ENCODE measurements around the gene SH3RF3. TPM values are rescaled to one million over a fixed set of nuclear protein-coding genes. Genes with fewer than 3 reads are reported as not detected.

The SH3RF3 gene
- total RNA-seq, 3 donors from 2014 or later (not counting 1 experiment from before 2014, with no cell fraction given), result 0.23 to 0.61 (median 0.34) TPM

DNA sequence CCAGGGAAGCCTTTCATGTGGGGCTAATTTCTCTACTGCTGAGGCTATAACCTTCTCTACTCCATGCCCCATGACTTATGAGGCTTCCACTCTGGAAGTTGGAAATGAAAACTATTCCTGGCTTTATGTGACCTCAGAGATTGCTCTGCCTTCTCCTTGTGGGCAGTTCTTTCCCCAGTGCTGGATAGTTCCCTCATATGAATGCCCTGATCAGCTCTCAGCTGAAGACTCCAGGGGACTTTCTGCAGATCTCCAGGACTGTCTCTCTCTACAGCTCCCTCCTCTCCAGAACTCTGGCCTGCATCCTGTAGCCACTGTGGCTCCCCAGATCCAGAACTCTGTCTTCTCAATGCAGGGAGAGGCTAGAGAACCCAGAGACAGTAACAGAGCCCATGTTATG is 249.7 kb downstream of the SH3RF3 start:
- Mint-ChIP-seq H3K27ac (no peak overlapping the region), H3K27me3 (ENCODE audit: low read depth in 2 of 2) (peaks cover 7 to 8% of the 10 kb centered on the region in 2 donors), H3K36me3 (no peaks in the 10 kb centered on the region), H3K4me1 (no peaks in the 10 kb centered on the region), H3K9me3 (no peaks in the 10 kb centered on the region), H3K4me3 (no peak overlapping the region)
- TF ChIP-seq, protein P1, sequence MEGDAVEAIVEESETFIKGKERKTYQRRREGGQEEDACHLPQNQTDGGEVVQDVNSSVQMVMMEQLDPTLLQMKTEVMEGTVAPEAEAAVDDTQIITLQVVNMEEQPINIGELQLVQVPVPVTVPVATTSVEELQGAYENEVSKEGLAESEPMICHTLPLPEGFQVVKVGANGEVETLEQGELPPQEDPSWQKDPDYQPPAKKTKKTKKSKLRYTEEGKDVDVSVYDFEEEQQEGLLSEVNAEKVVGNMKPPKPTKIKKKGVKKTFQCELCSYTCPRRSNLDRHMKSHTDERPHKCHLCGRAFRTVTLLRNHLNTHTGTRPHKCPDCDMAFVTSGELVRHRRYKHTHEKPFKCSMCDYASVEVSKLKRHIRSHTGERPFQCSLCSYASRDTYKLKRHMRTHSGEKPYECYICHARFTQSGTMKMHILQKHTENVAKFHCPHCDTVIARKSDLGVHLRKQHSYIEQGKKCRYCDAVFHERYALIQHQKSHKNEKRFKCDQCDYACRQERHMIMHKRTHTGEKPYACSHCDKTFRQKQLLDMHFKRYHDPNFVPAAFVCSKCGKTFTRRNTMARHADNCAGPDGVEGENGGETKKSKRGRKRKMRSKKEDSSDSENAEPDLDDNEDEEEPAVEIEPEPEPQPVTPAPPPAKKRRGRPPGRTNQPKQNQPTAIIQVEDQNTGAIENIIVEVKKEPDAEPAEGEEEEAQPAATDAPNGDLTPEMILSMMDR (IDR thresholded peaks at IDR 0.05), result no peak
- H3K4me3 ChIP-seq (ENCODE audit: low read length), result no peak overlapping the region
- intact Hi-C loops (cut with micrococcal nuclease), result no loop called here
- H3K9me3 ChIP-seq (ENCODE audit: control insufficient read depth, insufficient read depth, low read length), result no peaks in the 10 kb centered on the region
- peak in 1 of 2 donors; percentile 6 for DNase-seq
- no peaks in the 10 kb centered on the region for H3K36me3 ChIP-seq (ENCODE audit: control insufficient read depth, insufficient read depth, low read length)
- no peak for ATAC-seq
- no peaks in the 10 kb centered on the region for H3K4me1 ChIP-seq (ENCODE audit: control insufficient read depth, insufficient read depth, low read length)
- no peak overlapping the region for H3K27ac ChIP-seq (ENCODE audit: low read length)
- no peaks in the 10 kb centered on the region for H3K27me3 ChIP-seq (ENCODE audit: control insufficient read depth, insufficient read depth, low read length)

- no peaks in the 10 kb centered on the region for H3K27me3 ChIP-seq (ENCODE audit: control insufficient read depth, insufficient read depth, low read length)
- H3K9me3 ChIP-seq (ENCODE audit: control insufficient read depth, insufficient read depth, low read length), result no peaks in the 10 kb centered on the region
- no peaks in the 10 kb centered on the region for H3K36me3 Mint-ChIP-seq
- no peak overlapping the region for H3K27ac Mint-ChIP-seq
- no peak overlapping the region for H3K4me3 Mint-ChIP-seq
- H3K36me3 ChIP-seq (ENCODE audit: control insufficient read depth, insufficient read depth, low read length), result no peaks in the 10 kb centered on the region
- H3K4me3 ChIP-seq (ENCODE audit: low read length), result no peak overlapping the region
- no peaks in the 10 kb centered on the region for H3K9me3 Mint-ChIP-seq
- no peaks in the 10 kb centered on the region for H3K4me1 Mint-ChIP-seq
- TF ChIP-seq, protein P1 (IDR thresholded peaks at IDR 0.05), result no peak
- WGBS (ENCODE audit: insufficient coverage), result 90% methylated on average over 7 of the region's 7 CpGs
- no peaks in the 10 kb centered on the region for H3K4me1 ChIP-seq (ENCODE audit: control insufficient read depth, insufficient read depth, low read length)
- no peak overlapping the region for H3K27ac ChIP-seq (ENCODE audit: low read length)
- H3K27me3 Mint-ChIP-seq (ENCODE audit: low read depth in 2 of 2), result peaks cover 7 to 8% of the 10 kb centered on the region in 2 donors
- no peak for ATAC-seq
- intact Hi-C loops (cut with micrococcal nuclease), result no loop called here
- DNase-seq, result no peak
Observed at GRCh38 chr2:109379507-109379906, 250.5 kb downstream of the SH3RF3 start.

DNA sequence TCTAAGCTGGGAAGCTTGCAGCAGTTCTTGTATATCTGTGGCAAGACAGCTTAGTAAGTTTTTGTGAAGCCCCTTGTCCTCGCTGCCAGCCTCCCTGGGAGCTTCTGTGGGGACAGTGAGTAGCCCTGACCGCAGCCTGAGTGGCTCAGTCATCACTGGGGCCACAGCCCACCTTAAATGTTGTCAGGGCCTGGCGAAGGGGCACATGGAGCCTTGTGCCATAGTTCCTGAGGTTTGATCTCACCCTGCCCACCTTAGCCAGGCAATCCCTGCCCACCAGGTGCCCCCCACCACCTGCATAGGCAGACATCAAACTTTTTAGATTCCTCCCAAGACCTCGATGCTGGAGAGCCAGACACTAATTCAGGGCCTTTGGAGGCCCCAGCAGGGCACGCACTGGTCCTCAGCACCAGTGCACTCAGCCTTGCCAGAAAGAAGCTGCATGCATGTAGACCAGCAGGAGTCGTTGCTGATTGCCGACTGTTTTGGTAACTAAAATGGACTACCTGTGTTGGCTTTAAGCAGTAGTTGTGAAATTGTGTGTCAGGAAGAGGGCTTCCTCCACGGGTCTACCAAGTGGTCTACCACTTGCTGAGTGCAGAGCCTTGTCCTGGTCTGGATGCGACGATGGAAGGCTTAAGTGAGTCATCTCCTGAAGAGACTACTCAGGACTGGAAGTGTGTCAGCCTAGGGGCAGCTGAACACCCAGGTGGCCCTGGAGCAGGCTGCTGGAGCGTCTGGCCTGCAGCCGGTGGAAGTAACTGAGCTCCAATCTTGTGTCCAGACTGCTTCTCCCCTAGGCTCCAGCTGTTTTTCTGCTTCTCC is 251.7 kb downstream of the SH3RF3 start:
- Histone ChIP-seq H3K9me3 (ENCODE audit: control insufficient read depth, insufficient read depth, low read length) (no peaks in the 10 kb centered on the region), H3K4me1 (ENCODE audit: control insufficient read depth, insufficient read depth, low read length) (no peaks in the 10 kb centered on the region), H3K27ac (ENCODE audit: low read length) (no peak overlapping the region), H3K36me3 (ENCODE audit: control insufficient read depth, insufficient read depth, low read length) (no peaks in the 10 kb centered on the region), H3K4me3 (ENCODE audit: low read length) (no peak overlapping the region), H3K27me3 (ENCODE audit: control insufficient read depth, insufficient read depth, low read length) (no peaks in the 10 kb centered on the region)
- peak in 1 of 2 donors; percentile 10 for DNase-seq
- no peak for ATAC-seq
- Mint-ChIP-seq H3K9me3 (no peaks in the 10 kb centered on the region), H3K4me1 (no peaks in the 10 kb centered on the region), H3K27ac (no peak overlapping the region), H3K4me3 (no peak overlapping the region), H3K27me3 (ENCODE audit: low read depth in 2 of 2) (peaks cover 7 to 8% of the 10 kb centered on the region in 2 donors), H3K36me3 (no peaks in the 10 kb centered on the region)
- WGBS (ENCODE audit: insufficient coverage), result 76% methylated on average over 12 of the region's 12 CpGs
- intact Hi-C loops (cut with micrococcal nuclease), result no loop called here
- TF ChIP-seq, protein P1 (IDR thresholded peaks at IDR 0.05), result no peak
